ENCODE data around the gene SEMA6A.

SEMA6A gene, protein sequence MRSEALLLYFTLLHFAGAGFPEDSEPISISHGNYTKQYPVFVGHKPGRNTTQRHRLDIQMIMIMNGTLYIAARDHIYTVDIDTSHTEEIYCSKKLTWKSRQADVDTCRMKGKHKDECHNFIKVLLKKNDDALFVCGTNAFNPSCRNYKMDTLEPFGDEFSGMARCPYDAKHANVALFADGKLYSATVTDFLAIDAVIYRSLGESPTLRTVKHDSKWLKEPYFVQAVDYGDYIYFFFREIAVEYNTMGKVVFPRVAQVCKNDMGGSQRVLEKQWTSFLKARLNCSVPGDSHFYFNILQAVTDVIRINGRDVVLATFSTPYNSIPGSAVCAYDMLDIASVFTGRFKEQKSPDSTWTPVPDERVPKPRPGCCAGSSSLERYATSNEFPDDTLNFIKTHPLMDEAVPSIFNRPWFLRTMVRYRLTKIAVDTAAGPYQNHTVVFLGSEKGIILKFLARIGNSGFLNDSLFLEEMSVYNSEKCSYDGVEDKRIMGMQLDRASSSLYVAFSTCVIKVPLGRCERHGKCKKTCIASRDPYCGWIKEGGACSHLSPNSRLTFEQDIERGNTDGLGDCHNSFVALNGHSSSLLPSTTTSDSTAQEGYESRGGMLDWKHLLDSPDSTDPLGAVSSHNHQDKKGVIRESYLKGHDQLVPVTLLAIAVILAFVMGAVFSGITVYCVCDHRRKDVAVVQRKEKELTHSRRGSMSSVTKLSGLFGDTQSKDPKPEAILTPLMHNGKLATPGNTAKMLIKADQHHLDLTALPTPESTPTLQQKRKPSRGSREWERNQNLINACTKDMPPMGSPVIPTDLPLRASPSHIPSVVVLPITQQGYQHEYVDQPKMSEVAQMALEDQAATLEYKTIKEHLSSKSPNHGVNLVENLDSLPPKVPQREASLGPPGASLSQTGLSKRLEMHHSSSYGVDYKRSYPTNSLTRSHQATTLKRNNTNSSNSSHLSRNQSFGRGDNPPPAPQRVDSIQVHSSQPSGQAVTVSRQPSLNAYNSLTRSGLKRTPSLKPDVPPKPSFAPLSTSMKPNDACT

DNA sequence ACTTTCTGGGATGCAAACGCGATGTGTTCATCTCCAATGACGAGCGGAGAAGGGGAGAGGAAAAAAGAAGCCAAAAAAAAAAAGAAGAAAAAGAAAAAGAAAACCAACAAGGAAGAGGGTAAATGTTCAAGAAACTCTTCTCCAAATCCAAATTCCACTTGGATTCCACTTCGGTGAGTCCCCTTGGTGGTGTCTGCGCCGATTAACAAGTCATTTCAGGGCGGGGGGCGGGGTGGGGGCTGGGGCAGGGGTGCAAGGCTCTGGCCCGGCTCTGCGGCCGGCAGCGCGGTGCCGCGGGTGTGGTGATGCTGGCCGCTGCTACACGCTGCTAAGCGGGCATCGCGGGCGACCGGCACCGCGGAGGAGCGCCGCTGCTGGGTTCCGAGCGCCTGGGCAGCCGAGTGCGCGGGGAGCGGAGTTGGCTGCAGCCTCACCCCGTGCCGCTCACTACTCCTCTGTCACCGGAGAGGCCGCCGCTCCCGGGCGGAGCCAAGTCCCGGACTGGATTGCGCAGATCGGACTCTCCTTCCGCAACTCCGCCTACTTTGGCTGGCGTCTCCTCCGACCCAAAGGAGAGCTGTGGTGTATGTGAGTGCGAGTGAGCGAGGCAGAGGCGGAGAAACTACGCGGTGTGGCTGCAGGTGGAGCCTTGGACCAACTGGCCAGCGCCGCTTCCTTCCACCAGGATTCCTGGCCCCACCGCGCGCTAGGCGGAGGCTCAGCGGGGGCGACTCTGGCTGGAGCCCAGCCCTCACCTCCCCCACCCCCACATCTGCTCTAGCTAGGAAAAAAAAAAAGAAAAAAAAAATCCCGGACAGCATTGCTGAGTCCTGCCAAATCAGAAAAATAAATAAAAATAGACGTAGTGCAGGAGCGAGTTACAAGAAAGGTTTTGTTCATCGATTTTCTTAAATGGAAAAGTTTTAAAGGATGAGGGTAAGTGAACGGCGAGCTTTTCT, at the start of gene SEMA6A:
SEMA6A (minus strand) TSS at position 457 of the 959 bp plus-strand sequence. CDS start 69,879 bp downstream, outside the sequence.
- peak; percentile 67 to 68 for DNase-seq

DNA sequence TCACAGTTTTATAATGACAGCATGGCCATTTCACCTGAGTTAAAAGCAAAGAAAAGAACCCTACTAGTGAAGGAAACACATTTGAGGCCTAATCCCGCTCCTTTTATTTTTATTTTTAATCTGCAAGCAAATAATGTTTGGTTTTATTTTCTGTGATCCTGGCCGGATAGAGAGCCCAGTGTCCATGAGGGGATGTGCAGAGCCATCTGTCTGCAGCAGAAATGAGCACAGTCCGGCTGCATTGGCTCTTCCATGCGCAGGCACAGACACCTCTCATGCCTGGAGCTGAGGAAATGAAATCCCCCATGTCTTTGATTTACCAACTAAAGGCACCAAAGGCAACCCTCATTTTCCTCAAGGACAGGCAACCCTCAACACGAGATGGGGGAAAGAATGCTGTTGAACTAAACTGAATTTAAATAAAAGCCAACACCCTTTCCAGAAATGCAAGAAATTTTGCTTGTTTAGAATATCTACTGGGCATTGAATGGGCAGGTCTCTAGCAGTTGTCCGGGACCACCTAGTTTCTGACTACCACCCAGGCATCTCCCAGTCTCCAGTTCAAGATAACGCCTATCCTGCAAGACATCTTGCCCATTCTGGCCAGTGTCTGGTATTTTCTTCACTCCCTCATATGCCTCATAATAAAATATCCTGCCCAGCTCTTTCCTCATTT, 47.9 kb upstream of the SEMA6A start:
- no peak for DNase-seq

DNA sequence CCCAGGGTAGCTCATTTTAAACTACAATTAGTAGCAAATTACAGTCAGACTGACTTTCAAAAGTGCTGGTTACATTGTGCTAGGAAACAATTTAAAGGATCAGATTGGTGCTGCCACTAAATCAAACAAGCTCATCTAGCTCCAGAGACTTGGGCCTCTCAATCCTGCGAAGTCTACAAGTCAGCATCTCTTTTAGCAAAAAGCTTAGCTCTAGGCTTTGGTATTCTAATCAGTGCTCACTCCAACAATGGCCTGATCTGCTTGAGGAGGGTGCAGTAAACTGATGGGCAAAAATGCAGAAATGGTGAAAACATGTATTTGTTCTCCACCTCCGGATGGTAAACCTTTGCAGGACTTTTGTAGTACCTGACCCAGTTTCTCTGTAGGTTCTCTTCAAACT, 47.0 kb upstream of the SEMA6A start:
- no peak for DNase-seq

DNA sequence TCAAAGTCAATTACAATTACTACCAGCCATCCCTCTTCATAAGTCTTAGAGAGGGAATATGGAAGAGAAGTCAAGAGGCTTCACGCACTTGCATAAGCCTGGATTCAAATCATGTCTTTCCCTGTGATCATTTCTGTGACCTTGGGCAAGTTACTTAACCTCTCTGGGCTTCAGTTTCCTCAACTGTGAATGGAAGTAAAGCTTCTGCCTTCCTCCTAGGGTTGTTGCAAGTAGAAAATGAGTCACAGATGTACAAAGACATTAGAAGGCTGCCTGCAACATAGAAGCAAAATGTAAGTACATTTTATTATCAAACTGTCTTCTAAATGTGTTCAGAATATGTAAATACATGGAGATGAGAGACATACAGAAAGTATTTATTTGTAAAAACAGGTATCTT, 42.3 kb upstream of the SEMA6A start:
- DNase-seq = no peak

DNA sequence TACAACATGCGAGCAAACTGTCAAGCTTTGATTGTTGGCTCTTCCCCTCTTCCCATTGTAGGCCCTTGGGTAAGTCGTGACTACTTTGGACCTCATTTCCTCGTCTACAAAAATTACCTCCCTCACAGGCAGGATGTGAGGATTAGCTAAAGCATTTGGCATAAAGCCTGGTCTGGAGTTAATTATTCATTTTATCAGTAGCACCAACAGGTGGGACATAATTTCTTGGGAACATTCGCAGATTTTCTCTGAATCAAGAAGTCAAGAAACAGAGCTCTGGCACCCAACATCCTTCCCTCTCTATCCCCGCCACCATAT, 39.9 kb upstream of the SEMA6A start:
- no peak for DNase-seq

DNA sequence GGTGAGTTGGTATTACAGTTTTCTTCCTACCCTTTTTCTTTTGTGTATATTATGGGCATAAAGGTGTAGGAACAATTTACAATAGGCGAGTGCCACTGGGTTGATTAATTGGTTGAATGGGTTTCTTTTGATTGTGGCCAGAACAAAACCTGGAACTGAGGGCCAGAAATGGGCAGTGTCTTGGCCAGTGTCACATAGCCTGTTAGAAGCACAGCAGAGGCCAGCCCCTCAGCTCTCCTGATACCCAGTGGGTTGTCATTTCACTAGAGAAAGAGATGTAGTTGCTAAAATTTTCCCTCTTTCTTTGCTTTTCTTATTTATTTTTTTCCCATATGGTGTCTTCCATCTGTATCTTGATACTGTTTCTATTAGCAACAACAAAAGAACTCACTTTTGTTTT, 38.8 kb upstream of the SEMA6A start:
- no peak for DNase-seq

DNA sequence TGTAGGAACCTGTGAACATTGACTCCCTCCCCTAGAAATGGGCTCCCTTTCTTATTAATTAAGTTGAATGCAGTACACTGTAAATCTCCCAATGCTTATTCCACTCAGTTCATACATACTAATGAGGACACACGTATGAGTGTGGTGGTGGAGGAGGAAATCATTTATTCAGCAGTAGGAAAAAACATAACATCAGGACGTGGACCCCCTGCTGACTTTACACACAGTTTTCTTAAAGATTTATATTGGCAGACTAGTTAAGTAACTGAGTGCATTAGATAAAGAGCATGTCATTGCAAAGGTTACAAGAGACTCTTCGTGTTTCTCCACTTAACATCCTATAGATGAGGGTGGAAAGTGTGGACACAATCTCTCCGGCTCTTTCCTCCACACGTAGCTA, 37.8 kb upstream of the SEMA6A start:
- DNase-seq = no peak

DNA sequence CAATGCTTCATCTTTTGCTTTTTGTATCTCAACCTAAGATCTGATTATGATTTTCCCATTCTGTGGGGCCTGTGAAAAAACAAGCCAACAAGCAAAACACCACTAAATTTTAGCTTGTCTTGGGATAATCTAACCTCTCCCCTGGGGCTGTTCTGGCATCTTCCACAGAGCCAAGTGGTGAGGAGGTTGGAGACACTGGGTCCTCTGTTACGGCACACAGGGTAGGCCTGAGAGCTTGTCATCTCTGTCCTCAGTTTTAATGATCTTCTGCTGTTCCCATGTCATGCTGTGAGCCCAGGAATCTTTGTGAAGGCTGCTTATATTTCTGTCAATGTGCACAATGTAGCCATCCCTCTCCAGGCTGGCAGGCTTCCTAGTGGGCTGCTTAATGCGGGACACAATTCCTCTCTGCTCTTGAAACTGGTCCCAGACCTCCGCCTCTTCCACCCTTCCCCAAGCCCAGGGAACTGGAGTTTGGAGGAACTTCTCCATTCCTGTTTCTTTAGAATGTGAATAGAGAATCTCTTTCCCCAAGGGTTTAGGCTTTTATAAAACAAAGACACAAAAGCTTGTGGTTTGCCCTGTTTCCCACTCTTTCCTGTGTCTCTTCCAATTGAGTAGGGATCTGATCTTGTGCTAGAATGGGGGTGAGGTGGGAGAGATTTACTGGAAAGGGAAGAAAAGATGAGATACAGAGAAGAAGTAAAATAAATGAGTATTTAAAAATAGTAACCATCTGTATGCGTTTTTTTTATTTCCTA, 30.9 kb upstream of the SEMA6A start:
- DNase-seq = no peak

DNA sequence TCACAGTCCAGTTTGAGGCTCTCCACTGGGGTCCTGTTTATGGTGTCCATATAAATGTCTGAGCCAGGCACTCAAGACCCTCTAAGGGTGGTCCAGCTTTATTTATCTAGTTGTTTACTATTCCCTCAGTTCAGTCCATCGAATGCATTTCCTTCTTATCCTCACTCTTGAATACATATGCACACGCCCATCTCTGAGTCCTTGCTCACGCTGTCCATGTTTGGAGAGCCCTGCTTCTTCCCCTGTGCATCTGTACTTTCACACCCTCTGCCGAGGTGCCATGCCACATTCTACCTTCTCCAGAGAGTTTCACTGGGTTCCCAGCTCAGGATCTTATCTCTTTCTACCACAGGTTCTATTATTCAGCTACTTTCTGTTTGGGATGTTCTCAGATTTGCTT, 30.2 kb upstream of the SEMA6A start:
- DNase-seq = no peak

DNA sequence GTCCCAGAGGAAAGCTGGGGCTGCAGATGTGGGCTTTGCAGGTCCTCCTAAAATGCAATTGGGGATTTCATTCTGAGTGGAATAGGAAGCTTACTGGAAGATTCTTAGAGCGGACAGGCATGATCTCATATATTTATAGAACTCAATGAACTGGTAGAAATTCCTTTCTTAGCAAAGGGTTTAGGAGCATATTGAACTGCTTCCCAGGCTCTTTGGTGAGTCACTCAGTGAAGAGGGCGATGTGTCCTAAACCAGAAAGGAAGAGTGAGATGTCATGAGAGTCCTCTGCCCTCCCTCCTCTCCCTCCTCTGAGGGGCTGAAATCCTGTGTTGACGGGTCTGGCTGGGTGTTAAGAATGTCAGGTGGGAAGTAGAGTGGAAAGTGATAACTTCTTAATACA, 26.3 kb upstream of the SEMA6A start:
- no peak for DNase-seq

DNA sequence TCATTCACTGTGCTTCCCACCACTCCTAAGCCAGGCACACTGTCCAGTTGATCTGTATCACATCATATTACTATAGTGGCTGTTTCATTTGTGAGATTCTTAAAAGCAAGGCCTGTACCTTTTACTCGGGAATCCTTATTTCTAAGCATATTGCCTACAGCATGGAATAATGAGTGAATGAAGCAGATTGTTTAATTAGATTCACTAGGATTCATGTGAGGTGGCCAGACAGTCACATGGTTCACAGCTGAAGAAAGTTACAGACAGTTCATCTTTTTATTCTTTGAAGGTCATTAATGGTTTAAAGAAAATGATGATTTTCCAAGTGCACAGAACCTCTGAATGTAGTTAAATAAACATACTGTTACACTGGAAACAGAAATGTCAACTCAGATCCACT, 24.3 kb upstream of the SEMA6A start:
- DNase-seq = no peak

DNA sequence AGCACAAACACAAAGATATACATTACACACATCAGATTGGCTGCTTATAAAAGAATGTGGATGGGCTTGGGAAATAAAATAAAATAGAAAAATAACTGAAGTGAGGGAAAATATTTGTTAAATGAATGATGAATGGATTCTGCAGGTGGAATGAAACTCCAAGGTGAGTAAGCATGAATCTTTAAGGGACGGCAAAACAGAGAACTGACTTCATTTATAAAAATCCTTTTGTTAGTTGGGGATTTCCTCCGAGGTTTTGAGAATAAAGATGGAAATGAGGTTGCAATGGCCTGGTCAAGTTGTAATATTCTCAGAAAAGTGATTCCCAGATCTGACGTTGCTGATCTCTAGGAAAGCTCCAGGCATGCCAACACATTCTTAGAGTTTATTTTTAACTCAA, 20.9 kb upstream of the SEMA6A start:
- DNase-seq = no peak

DNA sequence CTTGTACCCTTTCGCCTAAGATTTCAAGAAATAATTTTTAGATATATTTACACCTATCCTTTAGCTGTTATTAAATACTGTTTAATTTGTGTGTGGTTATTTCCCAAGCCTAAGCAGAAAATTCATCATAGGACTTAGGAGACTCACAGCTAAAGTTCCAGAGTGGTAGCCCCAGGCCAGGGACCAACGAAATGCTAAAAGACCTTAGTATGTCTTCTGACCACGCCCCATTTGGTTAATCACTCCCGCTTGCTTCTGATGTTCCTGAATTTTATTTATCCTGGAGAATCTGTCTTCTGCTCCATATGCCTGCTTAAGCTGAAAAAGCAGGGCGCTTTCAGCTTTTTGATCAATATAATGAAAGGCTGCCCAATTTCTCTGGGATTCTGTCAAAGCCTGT, 18.7 kb upstream of the SEMA6A start:
- no peak for DNase-seq

DNA sequence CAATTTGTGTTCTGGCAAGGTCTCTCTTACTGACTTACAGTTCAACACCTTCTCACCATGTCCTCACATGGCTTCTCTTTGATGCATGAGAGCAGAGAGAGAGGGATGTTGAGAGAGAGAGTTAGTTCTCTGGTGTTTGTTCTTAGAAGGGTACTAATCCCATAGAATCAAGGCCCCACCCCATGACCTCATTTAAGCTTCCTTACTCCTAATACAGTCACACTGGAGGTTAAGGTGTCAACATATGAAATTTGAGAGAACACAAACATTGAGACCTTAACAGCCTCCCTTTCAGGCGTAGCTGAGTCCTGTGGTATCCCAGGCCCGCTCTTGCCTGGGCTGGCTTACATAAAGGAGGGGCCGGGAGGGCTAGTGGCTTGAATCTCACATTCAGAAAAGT, 10.6 kb upstream of the SEMA6A start:
- no peak for DNase-seq

DNA sequence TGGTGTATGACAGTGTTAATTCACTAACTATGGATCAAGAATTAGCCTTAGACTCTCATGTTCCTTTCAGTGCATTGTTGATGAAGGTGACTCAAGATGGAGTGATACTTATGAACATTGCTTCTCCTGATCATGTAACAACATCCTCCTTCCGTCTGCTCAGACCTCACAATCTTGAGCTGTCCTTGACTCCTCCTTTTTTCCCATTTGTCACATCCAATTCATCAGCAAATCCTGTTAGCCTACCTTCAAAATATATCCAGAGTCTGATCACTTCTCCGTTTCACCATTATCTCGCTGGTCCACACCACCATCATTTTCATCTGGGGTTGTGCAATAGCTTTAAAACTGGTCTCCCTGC, 9.2 kb upstream of the SEMA6A start:
- DNase-seq = no peak

DNA sequence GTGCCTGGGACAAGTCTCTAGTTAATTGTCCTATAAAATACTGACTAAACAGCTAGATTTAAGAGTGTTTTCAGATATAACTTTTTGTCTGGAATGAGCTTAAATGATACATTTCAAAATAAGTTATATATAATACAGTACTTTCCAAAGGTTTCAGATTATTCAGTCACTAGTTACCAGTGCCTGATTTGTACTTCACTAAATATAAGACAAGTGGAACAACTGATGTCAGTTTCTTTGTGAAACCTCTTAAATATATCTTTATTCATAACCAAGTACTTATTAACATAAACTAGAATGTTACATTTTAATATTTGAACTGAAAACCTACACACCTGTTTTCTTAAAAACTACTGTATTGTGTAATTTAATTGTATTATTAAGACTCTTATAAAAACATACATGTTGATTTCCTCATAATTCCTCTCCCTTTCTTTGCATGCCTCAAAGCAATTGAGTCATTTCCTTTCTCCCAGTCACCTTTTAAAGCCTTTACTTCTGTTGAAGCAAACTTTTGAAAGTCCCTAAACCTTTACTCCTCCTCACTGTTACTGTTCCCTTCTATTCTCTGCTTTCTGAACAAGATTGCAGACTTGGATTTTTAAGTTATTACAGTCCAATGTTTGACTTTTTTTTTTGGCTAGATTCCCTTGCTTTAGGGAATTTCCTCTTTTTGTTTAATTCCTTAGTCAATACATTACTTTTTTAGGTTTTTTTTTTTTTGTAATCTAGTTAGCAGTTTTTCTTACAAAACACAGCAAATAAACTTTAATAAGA, 8.7 kb upstream of the SEMA6A start:
- DNase-seq = no peak

DNA sequence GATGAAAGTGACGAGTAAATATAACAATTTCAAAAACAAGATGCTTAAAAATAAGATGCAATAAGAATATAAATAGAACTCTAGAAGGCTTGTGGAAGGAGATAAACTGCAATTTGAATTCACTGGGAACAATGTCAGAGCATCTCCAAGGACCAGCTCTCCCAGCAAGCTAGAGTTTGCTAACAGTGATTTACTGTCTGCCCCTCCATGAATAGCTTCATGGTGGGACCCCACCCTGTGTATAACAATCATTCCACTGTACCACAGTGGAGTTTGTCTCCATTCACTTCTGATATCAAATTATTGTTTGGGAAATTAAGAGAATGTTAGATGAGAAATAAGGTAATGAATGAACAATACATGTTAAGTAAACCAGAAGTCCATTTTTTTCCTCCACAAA, 7.3 kb upstream of the SEMA6A start:
- no peak for DNase-seq

DNA sequence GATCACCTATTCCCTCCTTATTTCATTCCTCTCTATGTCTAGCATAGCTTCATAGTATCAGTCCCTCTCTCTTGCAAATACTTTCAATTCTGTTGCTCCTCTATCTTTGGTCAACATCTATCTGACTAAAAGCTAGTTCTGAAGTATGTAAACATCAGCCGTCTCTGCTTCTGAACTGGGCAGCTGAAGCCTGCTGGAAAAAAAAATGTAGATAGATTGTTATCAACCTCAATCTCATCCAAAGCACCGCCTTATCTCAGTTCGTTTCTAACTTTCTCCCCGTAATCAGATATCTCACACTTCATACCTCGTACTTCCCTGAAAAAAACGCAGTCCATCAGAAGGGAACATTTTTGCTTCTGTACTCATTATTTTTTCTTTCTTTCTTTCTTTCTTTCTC, 4.5 kb upstream of the SEMA6A start:
- DNase-seq = no peak

DNA sequence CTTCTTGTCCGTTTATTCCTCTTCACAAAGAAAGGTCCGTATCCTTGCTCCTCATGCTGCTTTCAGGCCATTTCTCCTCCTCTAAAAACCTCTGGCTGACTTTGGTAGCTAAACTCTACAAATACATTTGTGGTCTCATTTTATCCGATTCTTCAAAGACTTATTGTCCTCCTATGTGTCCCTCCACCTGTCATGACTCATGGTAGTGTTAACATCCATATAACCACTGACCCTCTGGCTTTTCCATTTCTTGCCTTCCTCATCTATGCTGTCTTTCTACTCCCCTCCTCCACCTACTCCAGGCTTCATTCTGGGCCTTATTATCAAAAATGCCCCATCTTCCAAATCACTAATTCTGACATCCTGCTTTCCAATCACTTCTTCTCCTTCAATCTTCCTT, 4.1 kb upstream of the SEMA6A start:
- no peak for DNase-seq

DNA sequence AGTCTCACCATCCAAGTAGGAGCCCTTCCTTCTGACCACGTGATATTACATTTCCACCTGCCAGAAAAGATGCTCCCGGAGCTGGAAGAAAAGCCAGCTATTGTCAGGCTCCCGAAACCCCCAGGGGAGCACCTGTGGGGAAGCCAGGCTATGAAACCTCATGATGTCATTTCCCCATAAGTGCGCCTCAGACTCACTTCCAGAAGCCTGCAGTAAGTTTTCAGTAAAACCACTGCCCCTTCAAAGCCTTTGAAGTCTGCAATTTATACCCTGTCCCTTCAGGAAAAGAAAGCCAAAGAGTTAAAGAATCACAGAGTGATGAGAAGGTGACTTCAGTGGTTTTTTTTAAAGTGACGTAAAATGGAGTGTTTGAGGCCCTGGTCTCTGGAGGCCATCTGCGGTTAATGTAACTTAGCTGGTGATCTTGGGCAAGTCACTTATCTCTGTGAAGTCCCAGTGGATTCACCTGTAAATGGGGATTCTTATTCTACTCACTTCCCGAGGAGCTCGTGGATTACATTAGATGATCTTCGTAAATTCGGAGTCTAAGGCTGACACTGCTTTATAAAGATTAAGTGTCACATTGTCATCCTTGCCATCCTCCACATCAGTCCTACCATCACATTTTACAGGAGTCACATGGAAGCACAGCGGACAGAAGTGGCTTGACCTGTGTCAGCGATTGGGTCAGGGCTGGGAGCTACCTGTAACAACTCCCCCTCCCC, 2.6 kb upstream of the SEMA6A start:
- DNase-seq = no peak

Data from inflammatory macrophage treated with lipopolysaccharide for 1 hour (primary cell).